HL-60 (cell line): ENCODE results near the gene ARNT2.

ENCODE experiments used
- POLR2AphosphoS5 ChIP-seq: IDR thresholded peaks from 2 replicates; pipeline ENCODE4 v1.6.1; 2012; ENCODE audit warnings: low read depth
- TF ChIP-seq, protein P1 (sequence below): IDR thresholded peaks from one replicate; pipeline ENCODE4 v1.5.1; 2011; ENCODE audit warnings: low read length, control low read depth, inconsistent platforms; ENCODE audit not compliant: insufficient read depth

DNA sequence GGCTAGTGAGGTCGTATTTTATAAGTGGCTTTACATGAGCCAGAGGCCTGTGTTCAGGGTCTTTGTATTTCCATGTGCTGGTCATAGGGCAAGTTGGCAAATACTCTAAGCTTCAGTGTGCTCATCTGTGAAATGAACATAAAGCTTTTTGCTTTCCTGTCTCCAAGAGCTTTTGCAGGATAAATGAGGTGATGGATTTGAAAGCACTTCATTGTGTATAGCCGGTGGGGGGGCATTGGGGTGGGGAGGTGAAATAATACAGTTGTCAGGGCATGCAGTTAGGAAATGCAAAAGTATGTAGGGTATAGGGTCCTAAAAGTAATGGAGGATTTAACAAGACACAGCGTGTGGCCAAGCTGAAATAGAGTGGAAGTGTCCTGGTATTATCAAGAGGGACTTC lies 67.7 kb downstream of the ARNT2 start:
- TF ChIP-seq, protein P1, sequence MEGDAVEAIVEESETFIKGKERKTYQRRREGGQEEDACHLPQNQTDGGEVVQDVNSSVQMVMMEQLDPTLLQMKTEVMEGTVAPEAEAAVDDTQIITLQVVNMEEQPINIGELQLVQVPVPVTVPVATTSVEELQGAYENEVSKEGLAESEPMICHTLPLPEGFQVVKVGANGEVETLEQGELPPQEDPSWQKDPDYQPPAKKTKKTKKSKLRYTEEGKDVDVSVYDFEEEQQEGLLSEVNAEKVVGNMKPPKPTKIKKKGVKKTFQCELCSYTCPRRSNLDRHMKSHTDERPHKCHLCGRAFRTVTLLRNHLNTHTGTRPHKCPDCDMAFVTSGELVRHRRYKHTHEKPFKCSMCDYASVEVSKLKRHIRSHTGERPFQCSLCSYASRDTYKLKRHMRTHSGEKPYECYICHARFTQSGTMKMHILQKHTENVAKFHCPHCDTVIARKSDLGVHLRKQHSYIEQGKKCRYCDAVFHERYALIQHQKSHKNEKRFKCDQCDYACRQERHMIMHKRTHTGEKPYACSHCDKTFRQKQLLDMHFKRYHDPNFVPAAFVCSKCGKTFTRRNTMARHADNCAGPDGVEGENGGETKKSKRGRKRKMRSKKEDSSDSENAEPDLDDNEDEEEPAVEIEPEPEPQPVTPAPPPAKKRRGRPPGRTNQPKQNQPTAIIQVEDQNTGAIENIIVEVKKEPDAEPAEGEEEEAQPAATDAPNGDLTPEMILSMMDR: no peak
- no peak for TF ChIP-seq POLR2AphosphoS5
